Stimulated activated CD4-positive, alpha-beta T cell treated with anti-CD3 and anti-CD28 coated beads, TNF-alpha, amount 100 ng/mL, for 1 hour (primary cell): ENCODE results near the gene HEATR9.

Experiments
- DNase-seq, 3 donors: peaks; one replicate each; pipeline ENCODE4 v3.0.0-alpha.2; 2020; ENCODE audit warnings: low read depth in 3 of 3, low spot score in 1 of 3

HEATR9 gene

GRCh38 chr17:35865412-35866340 is 3.0 kb downstream of the HEATR9 start:
- no peak for DNase-seq

- DNase-seq = no peak
Observed at GRCh38 chr17:35864853-35865252, 3.8 kb downstream of the HEATR9 start.

- no peak for DNase-seq
Observed at GRCh38 chr17:35856603-35857002, 12.1 kb downstream of the HEATR9 start.

GRCh38 chr17:35855965-35856364 is 12.7 kb downstream of the HEATR9 start:
- DNase-seq = no peak

- peak in 2 of 3 donors; percentile 13 to 20 for DNase-seq
Observed at GRCh38 chr17:35849469-35850348, 19.0 kb downstream of the HEATR9 start.

GRCh38 chr17:35847633-35848373 is 20.9 kb downstream of the HEATR9 start:
- no peak for DNase-seq

- DNase-seq = no peak
Observed at GRCh38 chr17:35847006-35847405, 21.7 kb downstream of the HEATR9 start.

- no peak for DNase-seq
Observed at GRCh38 chr17:35846055-35846809, 22.5 kb downstream of the HEATR9 start.

- no peak for DNase-seq
Observed at GRCh38 chr17:35844547-35844946, 24.1 kb downstream of the HEATR9 start.

- no peak for DNase-seq
Observed at GRCh38 chr17:35843698-35844097, 25.0 kb downstream of the HEATR9 start.

- no peak for DNase-seq
Observed at GRCh38 chr17:35842239-35842638, 26.5 kb downstream of the HEATR9 start.

GRCh38 chr17:35841505-35841904 is 27.2 kb downstream of the HEATR9 start:
- no peak for DNase-seq

- no peak for DNase-seq
Observed at GRCh38 chr17:35841101-35841500, 27.6 kb downstream of the HEATR9 start.

- DNase-seq = no peak
Observed at GRCh38 chr17:35825206-35825605, 43.5 kb downstream of the HEATR9 start.

- no peak for DNase-seq
Observed at GRCh38 chr17:35821308-35821707, 47.4 kb downstream of the HEATR9 start.

- no peak for DNase-seq
Observed at GRCh38 chr17:35819455-35819854, 49.2 kb downstream of the HEATR9 start.

GRCh38 chr17:35817196-35817595 is 51.5 kb downstream of the HEATR9 start:
- DNase-seq = no peak

GRCh38 chr17:35816723-35817122 is 52.0 kb downstream of the HEATR9 start:
- DNase-seq = no peak

GRCh38 chr17:35812456-35812855 is 56.2 kb downstream of the HEATR9 start:
- DNase-seq = no peak

GRCh38 chr17:35811759-35812158 is 56.9 kb downstream of the HEATR9 start:
- no peak for DNase-seq
